Caco-2 (cell line): ENCODE data around the gene CGNL1. TPM values are rescaled to one million over a fixed set of nuclear protein-coding genes. Genes with fewer than 3 reads are reported as not detected.

Source experiments
- BruUV-seq: library from RNA; stranded (reverse); fragments of 400-500 nt; replicated peaks from 2 replicates; lab custom pipeline; 2021; lab: Mats Ljungman, UMichigan
- CTCF ChIA-PET: fragments of 300-600 bp; sonication (Branson Sonifier 250); formaldehyde crosslinking; loops from one replicate; lab custom pipeline; 2022; ENCODE audit warnings: antibody characterized with exemption; lab: Charles Lee
- POLR2A ChIA-PET: fragments of 300-600 bp; sonication (Branson Sonifier 250); formaldehyde crosslinking; loops from one replicate; lab custom pipeline; 2022; ENCODE audit warnings: antibody characterized with exemption; lab: Charles Lee
- DNase-seq, 2 experiments: peaks; one replicate each; pipeline versions ENCODE4 v3.0.0 to v3.0.0-alpha.2; 2020 to 2022
- H3K27me3 ChIP-seq: replicated peaks from 2 replicates; pipeline ENCODE4 v1.6.0; 2011; ENCODE audit warnings: low read length; ENCODE audit not compliant: control insufficient read depth, insufficient read depth
- H3K36me3 ChIP-seq: 2 replicates; pipeline ENCODE4 v1.5.1; 2011; ENCODE audit warnings: low read length; ENCODE audit not compliant: control insufficient read depth, insufficient read depth
- H3K4me1 ChIP-seq: fragments of 250-450 bp; sonication (Bioruptor Pico); 2 replicates; pipeline ENCODE4 v1.5.1; 2020; ENCODE audit warnings: mild to moderate bottlenecking
- H3K4me3 ChIP-seq: 2 replicates; pipeline ENCODE4 v1.5.1; 2011; ENCODE audit warnings: low read depth, mild to moderate bottlenecking, control low read depth, low read length
- H3K9me3 ChIP-seq: fragments of 250-450 bp; sonication (Bioruptor Pico); 2 replicates; pipeline ENCODE4 v1.5.1; 2020; ENCODE audit warnings: mild to moderate bottlenecking, moderate library complexity
- H3K27ac Mint-ChIP-seq: one replicate; pipeline ENCODE4 v1.8.0; 2022; ENCODE audit warnings: mixed read lengths; ENCODE audit not compliant: unreplicated experiment
- H3K27me3 Mint-ChIP-seq: one replicate; pipeline ENCODE4 v1.8.0; 2022; ENCODE audit warnings: mixed read lengths; ENCODE audit not compliant: insufficient read depth, unreplicated experiment
- H3K36me3 Mint-ChIP-seq: one replicate; pipeline ENCODE4 v1.8.0; 2022; ENCODE audit warnings: mild to moderate bottlenecking, mixed read lengths; ENCODE audit not compliant: insufficient read depth, unreplicated experiment
- H3K4me1 Mint-ChIP-seq: one replicate; pipeline ENCODE4 v1.8.0; 2022; ENCODE audit warnings: low read depth, mixed read lengths; ENCODE audit not compliant: unreplicated experiment
- H3K4me3 Mint-ChIP-seq: one replicate; pipeline ENCODE4 v1.8.0; 2022; ENCODE audit warnings: mild to moderate bottlenecking, moderate library complexity, mixed read lengths; ENCODE audit not compliant: unreplicated experiment
- H3K9me3 Mint-ChIP-seq: one replicate; pipeline ENCODE4 v1.8.0; 2022; ENCODE audit warnings: mixed read lengths; ENCODE audit not compliant: unreplicated experiment
- intact Hi-C: fragments of 100-400 bp; cut with micrococcal nuclease; formaldehyde crosslinking; loops from one replicate; pipeline ENCODE4 v1.10.0; 2022; ENCODE audit not compliant: unreplicated experiment
- total RNA-seq: library from RNA; stranded (reverse); gene quantifications from 2 replicates; pipeline ENCODE4 v1.2.3, GENCODE V29; 2022
- TF ChIP-seq, protein P1 (sequence below), 2 experiments: fragments of 200-600 bp in 1 of 2; IDR thresholded peaks; 1 replicate in 1 of 2; 2 replicates in 1 of 2; pipeline versions ENCODE4 v1.5.1 to v1.8.0; 2011 to 2022; ENCODE audit warnings: antibody characterized with exemption in 1 of 2, control low read depth in 1 of 2, inconsistent platforms in 1 of 2, low read depth in 1 of 2, low read length in 1 of 2, mild to moderate bottlenecking in 1 of 2, moderate library complexity in 1 of 2; ENCODE audit not compliant: insufficient read depth in 1 of 2, severe bottlenecking in 1 of 2, unreplicated experiment in 1 of 2

The CGNL1 gene
- total RNA-seq, 1 experiment from 2014 or later, result 8.3 TPM

DNA sequence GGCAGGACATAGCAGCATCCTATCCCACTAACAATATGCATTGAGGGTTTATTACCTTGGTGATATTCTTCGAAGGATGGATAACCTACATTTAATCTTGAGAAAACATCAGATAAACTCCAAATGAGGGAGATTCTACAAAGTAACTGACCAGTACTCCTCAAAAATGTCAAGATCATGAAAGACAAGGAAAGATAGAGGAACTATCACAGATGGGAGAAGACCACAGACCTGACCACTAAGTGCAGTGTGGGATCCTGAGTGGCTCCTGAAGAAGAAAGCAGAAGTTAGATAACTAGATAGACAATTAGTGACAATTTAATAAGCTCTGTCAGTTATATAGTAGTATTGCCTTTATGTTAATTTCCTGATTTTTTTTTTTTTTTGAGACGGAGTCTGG lies 17.7 kb upstream of the CGNL1 start:
- CTCF ChIA-PET, result interaction anchor here (1.2 kb wide), 1 partner anchor 172 kb away, joined by 3 read pairs; no protein-coding TSS in a partner anchor
- no peak overlapping the region for H3K27ac Mint-ChIP-seq
- peaks cover 3% of the 10 kb centered on the region for H3K4me1 Mint-ChIP-seq

DNA sequence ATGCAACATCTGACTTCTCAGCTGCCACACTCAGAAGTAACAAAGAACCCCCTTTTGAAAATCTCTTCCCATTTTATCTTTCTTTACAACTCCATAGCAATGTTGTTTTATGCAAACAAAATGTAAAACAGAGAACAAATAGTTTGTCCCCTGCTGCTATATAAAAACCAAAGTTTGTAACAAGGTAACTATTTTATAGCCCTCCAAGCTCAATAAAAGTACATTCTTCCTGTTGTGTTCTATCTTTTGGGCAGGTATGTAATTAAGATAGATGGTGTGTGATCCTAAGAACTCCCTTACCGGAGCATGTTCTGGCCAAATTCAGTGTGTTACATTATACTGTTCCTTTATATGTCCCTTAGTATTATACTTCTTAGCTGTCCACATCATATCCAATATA lies 12.6 kb upstream of the CGNL1 start:
- intact Hi-C loops, result no loop called here
- peaks cover 8% of the 10 kb centered on the region for H3K4me1 Mint-ChIP-seq
- ChIA-PET POLR2A (no interaction called here), CTCF (interaction anchor here (0.5 kb wide), 1 partner anchor 72 kb away, joined by 5 read pairs; no protein-coding TSS in a partner anchor)
- no peaks in the 10 kb centered on the region for H3K36me3 ChIP-seq
- H3K9me3 ChIP-seq, result no peaks in the 10 kb centered on the region
- TF ChIP-seq, protein P1, sequence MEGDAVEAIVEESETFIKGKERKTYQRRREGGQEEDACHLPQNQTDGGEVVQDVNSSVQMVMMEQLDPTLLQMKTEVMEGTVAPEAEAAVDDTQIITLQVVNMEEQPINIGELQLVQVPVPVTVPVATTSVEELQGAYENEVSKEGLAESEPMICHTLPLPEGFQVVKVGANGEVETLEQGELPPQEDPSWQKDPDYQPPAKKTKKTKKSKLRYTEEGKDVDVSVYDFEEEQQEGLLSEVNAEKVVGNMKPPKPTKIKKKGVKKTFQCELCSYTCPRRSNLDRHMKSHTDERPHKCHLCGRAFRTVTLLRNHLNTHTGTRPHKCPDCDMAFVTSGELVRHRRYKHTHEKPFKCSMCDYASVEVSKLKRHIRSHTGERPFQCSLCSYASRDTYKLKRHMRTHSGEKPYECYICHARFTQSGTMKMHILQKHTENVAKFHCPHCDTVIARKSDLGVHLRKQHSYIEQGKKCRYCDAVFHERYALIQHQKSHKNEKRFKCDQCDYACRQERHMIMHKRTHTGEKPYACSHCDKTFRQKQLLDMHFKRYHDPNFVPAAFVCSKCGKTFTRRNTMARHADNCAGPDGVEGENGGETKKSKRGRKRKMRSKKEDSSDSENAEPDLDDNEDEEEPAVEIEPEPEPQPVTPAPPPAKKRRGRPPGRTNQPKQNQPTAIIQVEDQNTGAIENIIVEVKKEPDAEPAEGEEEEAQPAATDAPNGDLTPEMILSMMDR (IDR thresholded peaks at IDR 0.05; ENCODE audit: insufficient read depth in 1 of 2, low read depth in 1 of 2, low read length in 1 of 2, severe bottlenecking in 1 of 2, unreplicated experiment in 1 of 2), result no peak
- no peak overlapping the region for H3K27ac Mint-ChIP-seq
- H3K27me3 Mint-ChIP-seq, result no peaks in the 10 kb centered on the region
- no peaks in the 10 kb centered on the region for H3K9me3 Mint-ChIP-seq
- H3K4me3 Mint-ChIP-seq, result no peak overlapping the region
- no peaks in the 10 kb centered on the region for H3K36me3 Mint-ChIP-seq
- H3K4me3 ChIP-seq, result no peak overlapping the region
- no peaks in the 10 kb centered on the region for H3K4me1 ChIP-seq
- BruUV-seq, result no TSS peak
- DNase-seq, result no peak
- no peaks in the 10 kb centered on the region for H3K27me3 ChIP-seq

More for the DNA sequence above, 17.7 kb upstream of the CGNL1 start:
- no peak overlapping the region for H3K4me3 Mint-ChIP-seq
- Histone ChIP-seq H3K27me3 (no peaks in the 10 kb centered on the region), H3K4me1 (peaks cover 13% of the 10 kb centered on the region; the same call in 1 of the 2 replicates), H3K36me3 (no peaks in the 10 kb centered on the region), H3K9me3 (no peaks in the 10 kb centered on the region), H3K4me3 (no peak overlapping the region)
- intact Hi-C loops, result no loop called here
- TF ChIP-seq, protein P1 (IDR thresholded peaks at IDR 0.05; ENCODE audit: insufficient read depth in 1 of 2, low read depth in 1 of 2, low read length in 1 of 2, severe bottlenecking in 1 of 2, unreplicated experiment in 1 of 2), result no peak
- no peak for DNase-seq
- H3K9me3 Mint-ChIP-seq, result no peaks in the 10 kb centered on the region
- POLR2A ChIA-PET, result no interaction called here
- BruUV-seq, result no TSS peak
- no peaks in the 10 kb centered on the region for H3K27me3 Mint-ChIP-seq
- no peaks in the 10 kb centered on the region for H3K36me3 Mint-ChIP-seq

DNA sequence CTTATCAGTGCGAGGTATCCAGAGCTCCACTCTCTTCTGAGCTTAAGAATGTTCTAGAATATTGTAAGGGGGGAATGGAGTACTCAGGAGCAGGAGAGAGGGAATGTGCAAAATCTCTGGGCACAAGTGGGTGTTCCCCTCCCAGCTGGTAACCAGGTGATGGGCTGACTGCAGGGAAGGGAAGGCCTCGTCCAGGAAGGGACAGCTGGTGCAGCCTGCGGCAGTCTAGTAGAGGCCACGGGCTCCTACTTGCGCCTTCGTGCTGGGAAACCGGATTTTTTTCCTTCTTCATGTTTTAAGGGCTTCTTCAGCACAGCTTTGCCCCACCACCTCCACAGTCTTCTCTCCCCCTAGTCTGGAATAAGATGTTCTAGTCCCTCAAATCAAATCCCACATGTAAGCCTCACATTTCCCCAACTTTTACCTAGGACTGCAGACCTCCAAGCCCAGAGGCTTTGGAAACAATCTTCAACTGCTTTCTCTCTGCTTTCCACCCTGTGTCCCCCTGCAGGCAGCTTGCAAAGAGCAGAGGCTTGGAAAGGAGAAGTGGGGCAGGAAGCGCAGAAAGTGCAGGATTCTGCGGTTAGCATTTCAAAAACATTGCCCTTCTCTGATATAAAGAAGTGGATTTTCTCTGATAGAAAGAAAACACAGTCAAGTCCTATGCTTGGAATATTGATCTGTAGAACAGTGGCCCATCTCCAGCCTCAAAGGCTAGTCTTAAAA lies 11.9 kb upstream of the CGNL1 start:
- ChIA-PET CTCF (interaction anchor here (0.8 to 1.2 kb wide), 3 partner anchors 13 to 48 kb away, joined by 3 to 8 read pairs (median 4); no protein-coding TSS in a partner anchor), POLR2A (no interaction called here)
- Mint-ChIP-seq H3K36me3 (no peaks in the 10 kb centered on the region), H3K27me3 (no peaks in the 10 kb centered on the region), H3K9me3 (no peaks in the 10 kb centered on the region), H3K4me3 (no peak overlapping the region), H3K27ac (no peak overlapping the region), H3K4me1 (peaks cover 8% of the 10 kb centered on the region)
- H3K36me3 ChIP-seq, result no peaks in the 10 kb centered on the region
- TF ChIP-seq, protein P1 (IDR thresholded peaks at IDR 0.05; ENCODE audit: insufficient read depth in 1 of 2, low read depth in 1 of 2, low read length in 1 of 2, severe bottlenecking in 1 of 2, unreplicated experiment in 1 of 2), result peak; percentile 23 to 30
- H3K9me3 ChIP-seq, result no peaks in the 10 kb centered on the region
- no peaks in the 10 kb centered on the region for H3K27me3 ChIP-seq
- H3K4me3 ChIP-seq, result no peak overlapping the region
- no TSS peak for BruUV-seq
- no peaks in the 10 kb centered on the region for H3K4me1 ChIP-seq
- DNase-seq, result no peak
- intact Hi-C loops, result no loop called here
